Subcutaneous adipose tissue (tissue), 4 donors: ENCODE measurements around the gene SGPL1. TPM values are rescaled to one million over a fixed set of nuclear protein-coding genes. Genes with fewer than 3 reads are reported as not detected.

Experiments
- CTCF ChIP-seq: fragments of 450-650 bp; IDR thresholded peaks from one replicate; pipeline ENCODE4 v1.5.1; 2016; ENCODE audit warnings: low read depth, mild to moderate bottlenecking, control low read depth, antibody characterized with exemption, moderate library complexity
- total RNA-seq, 4 donors: library from RNA; depleted of rRNA; stranded (reverse); fragments of >200 nt; gene quantifications; one replicate each; pipeline ENCODE4 v1.1.0, GENCODE V29; 2016

Gene SGPL1
- total RNA-seq, 4 donors from 2014 or later, result 25.9 to 52.6 (median 42.0) TPM

- no peak for TF ChIP-seq CTCF
Measured at GRCh38 chr10:70906031-70906783, 90.5 kb downstream of the SGPL1 start.

- no peak for TF ChIP-seq CTCF
Measured at GRCh38 chr10:70906953-70907636, 91.3 kb downstream of the SGPL1 start.

GRCh38 chr10:70907637-70908405 is 92.1 kb downstream of the SGPL1 start:
- no peak for TF ChIP-seq CTCF

- TF ChIP-seq CTCF, result no peak
Measured at GRCh38 chr10:70908406-70909296, 92.9 kb downstream of the SGPL1 start.

GRCh38 chr10:70909326-70909935 is 93.7 kb downstream of the SGPL1 start:
- no peak for TF ChIP-seq CTCF

GRCh38 chr10:70910486-70911341 is 95.0 kb downstream of the SGPL1 start:
- TF ChIP-seq CTCF, result no peak
